GM18858 (cell line): ENCODE results near the gene TBC1D8.

Source experiments
- ATAC-seq: cut with Tn5 transposase; IDR thresholded peaks from one replicate; pipeline ENCODE4 v1.9.1; 2021; ENCODE audit not compliant: unreplicated experiment

TBC1D8 gene

DNA sequence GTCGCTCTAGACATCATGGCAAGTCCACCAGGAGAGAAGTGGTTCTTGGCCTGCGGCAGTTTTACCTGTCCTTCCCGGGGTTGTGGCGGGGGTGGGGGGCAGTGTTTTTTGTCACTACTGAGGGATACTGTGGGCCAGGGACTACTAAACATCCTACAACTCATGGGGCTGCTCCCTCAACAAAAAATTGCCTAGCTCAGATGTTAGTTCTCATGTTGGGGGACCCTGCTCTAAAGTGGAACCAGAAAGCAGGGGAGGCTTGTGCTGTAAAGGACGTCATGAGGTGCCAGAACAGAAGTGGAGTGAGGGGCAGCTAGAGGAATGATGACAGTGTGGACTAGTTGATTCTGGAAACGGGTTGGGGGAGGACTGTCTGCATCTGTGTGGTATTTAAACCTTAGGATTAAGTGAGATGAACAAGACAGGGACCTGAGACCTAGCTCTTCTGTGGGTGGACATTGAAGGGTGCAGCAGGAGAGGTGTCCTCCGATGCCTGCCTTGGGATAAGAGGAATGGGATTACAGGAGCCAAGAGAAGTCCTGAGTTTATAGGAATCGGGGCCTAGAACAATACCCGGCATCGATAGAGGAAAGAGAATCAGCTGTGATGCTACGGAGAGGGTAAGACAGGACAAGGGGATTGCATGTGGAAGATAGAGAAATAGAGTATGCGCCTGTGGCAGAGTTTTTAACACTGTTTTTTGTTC, 146.4 kb downstream of the TBC1D8 start:
- no peak for ATAC-seq

DNA sequence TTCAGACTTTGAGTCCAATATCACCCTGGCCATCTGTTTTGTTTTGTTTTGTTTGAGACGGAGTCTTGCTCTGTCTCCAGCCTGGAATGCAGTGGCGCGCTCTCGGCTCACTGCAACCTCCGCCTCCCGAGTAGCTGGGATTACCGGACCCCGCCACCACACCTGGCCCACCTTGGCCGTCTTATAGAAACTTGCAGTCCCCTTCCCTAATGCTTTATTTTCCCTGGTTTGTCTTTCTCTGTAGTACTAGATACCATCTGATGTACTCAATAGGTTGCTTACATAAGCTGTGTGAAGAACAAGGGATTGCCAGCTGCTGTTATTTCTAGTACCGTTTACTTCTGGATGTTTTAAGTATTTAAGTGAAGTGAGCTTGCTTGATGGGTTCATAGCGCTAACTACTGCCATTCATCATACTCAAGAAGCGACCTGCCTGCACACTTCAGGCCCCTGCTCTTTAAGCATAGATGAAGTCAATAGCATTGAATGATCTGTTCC, 147.9 kb downstream of the TBC1D8 start:
- ATAC-seq: no peak

DNA sequence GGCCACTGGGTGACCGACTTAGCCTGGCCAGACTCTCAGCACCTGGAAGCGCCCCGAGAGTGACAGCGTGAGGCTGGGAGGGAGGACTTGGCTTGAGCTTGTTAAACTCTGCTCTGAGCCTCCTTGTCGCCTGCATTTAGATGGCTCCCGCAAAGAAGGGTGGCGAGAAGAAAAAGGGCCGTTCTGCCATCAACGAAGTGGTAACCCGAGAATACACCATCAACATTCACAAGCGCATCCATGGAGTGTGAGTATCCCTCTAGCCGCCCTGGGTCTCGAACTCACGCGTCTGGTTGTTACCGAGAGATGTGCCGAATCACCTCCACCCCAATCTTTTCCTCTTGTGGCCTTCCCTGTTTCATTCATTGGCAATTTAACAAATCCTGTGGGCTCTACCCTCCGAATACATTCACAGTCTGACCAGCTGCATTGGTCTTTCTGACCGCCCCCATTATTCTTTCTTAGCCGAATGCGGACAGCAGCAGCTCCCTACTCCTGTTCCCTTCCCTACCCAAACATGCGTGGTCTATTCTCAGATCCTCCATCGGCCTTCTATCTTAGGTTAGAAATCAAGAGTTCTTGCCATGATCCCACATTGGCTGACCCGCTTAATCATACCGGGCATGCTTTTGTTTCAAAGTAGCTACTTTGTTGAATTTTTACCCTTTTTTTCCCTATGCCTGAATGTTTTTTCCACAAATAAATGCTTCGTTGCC, 148.5 kb downstream of the TBC1D8 start:
- ATAC-seq: no peak

DNA sequence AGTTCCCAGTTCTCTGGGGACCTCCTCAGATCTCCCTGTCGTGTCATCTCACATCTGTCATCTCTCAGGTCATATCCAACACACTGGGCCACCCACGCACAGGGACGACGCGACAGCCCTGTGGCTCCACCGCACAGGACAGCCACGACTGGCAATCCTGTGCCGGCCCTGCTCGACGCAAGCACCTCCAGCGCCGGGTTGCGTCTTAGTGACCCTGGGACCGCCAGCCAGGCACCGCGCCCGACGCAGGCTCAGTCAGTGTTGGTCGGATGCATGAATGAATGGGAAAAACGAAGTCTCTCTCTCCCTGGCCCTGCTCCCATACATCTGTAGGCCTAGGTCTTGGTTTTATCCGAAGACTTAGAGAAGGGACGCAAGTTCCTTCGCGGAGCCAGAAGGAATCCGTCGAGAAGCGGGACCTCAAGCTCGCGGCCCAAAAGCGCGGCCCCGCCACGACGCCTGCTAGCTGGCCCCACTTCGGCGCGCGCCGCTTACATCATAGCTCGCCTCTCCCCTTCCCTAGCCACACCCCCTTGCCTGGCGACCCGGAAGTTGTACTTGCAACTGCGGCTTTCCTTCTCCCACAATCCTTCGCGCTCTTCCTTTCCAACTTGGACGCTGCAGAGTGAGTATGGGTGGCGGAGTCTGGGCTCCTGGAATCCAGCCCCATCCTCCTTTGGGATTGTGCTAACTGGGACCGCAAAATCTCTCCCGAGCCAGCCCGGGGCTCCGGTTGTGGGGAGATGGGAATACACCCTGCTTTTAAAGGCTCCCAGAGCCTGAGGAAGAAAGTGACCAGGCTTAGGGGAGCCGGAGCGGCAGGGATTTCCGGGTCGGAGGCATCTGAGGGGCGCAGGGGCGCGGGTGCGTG, 149.3 kb downstream of the TBC1D8 start, which contains the start of gene RPL31:
RPL31 (plus strand) TSS at position 599 of the 871 bp plus-strand sequence. CDS start 413 bp downstream, outside the sequence.
- peak; percentile 94 for ATAC-seq

DNA sequence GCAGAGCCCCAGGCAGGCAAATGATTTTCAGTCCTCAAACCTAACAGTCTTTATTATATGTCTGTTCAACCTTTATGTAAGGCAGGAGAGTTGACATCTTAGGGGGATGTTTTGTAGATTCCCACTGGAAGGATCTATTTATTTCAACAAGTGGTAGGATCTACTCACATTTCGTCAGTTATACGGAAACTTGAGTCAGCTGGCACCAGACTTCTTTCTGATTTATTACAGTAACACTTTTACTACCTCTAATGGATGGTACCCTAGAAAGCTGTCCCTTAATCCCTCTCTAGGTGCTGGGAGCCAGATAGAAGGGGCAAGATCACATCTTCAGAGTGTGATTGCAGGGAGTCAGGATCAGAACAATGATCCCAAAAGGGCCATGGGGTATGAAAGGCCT, 151.2 kb downstream of the TBC1D8 start:
- ATAC-seq: no peak

DNA sequence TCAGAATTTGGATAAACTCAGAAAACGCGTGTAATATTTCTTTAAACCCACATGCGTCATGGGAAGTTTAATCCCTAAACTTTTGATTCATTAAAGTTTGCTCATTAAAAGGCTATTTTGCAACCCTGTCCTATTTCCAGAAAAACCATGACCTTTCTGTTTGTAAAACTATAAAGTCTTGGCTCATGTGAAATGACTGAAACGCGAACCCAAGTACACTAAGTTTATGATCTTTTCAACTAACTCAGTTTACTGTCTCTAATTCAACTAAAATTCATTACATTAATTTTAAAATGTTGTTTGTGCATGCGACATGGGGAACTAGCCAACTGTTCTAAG, 153.0 kb downstream of the TBC1D8 start:
- no peak for ATAC-seq

DNA sequence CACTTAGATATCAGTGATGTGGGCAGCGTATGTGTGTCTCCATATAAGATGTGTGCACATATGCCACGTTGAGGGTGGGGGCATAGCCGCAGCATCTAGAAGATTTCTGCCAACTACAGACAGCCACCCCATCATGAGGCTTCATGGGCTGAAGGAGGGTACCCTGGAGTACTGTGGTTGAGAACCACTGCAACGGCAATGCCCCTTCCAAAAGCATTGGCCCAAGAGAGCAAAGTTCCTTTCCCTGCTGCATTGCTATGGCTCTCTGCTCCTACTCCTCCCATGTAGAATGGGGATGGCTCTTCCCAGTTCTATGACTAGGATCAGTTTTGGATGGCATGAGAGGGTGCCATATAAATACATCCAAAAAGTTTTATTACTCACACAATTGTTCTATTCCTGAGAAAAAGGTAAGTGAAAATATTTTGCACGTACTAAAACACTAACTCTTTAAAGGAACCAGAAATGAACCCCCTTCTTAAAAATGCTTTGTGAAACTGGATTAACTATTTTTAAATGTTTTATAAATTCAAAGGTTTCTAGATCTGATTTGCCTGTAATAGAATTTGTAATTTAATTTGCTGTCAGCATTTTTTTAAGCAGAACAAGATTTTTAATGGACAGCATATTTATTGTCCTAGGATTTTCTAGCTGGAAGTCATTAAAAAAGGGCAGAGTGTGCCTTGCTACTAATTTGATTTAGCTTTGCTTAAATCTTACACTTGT, 153.5 kb downstream of the TBC1D8 start:
- no peak for ATAC-seq

DNA sequence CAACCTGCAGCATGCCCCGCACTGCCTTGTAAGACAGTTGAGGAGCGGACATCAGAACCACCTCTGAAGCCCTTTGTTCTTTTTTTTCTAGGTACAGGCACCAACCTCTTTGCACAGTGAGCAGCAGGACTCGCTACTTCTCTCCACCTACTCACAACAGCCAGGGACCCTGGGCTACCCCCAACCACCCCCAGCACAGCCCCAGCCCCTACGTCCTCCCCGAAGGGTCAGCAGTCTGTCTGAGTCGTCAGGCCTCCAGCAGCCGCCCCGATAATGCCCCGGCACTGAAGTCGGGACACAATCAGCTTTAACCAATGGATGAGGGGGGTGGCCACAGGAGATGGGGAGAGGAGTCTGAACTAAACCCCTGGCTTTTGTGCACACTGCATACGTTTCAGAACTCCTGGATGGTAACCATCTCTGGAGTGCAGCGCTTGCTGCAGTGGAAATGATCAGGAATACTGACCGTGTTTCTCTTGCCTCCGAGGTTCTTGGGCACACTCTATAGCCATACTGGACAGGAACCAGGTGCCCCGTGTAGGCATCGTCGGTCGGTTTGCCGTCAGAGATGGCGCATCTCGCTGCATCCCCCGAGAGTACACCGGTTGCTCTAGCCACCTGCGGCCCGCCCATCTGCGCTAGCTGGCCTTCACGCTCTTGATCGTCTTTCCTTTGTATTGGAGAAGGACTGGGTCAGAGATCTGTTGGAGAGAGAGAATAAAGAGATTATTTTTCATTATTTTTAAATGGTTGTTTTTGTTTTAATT, 155.7 kb downstream of the TBC1D8 start:
- ATAC-seq: no peak

DNA sequence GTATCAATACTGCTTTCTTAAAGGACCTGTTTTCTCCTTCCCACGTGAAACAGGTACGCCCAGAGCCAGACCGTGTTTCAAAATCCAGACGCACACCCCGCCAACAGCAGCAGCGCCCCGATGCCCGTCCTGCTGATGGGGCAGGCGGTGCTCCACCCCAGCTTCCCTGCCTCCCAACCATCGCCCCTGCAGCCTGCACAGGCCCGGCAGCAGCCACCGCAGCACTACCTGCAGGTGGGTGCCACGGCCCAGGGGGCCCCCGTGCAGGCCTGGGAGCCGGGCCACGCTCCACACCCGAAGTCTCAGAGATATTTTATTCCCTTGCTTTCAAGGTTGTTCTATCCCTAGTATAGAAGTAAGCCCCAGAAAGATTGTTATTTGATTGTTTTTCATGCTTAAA, 157.9 kb downstream of the TBC1D8 start:
- ATAC-seq: no peak

DNA sequence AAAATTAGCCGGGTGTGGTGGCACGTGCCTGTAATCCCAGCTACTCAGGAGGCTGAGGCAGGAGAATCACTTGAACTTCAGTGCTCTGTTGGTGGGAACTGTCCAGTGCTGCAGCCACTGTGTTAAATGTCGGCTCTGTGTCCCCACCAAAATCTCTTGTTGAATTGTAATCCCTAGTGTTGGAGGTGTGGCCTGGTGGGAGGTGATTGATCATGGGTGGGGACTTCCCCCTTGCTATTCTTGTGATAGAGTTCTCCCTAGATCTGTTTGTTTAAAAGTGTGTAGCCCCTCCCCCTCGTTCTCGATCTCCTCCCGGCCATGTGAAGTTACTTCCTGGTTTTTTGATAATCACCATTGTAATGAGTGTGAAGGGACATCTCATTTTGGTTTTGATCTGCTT, 158.9 kb downstream of the TBC1D8 start:
- ATAC-seq: no peak

DNA sequence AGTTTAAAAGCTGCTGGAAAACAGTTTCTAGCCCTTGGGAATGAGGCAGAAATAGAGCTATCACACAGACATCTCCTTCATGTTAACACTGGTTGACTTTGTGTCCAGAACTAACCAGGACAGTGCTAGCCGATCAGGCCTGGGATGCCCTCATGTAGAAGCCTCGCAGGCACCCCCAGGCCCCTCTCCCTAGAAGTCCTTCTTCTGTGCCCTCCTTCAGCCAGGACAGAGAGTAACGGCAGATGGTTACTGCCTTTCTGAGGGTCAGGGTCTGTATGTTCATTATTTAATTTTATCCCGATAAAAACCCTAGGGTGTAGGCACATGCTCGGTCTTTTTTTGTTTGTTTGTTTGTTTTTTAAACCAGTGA, 159.8 kb downstream of the TBC1D8 start:
- ATAC-seq: no peak

DNA sequence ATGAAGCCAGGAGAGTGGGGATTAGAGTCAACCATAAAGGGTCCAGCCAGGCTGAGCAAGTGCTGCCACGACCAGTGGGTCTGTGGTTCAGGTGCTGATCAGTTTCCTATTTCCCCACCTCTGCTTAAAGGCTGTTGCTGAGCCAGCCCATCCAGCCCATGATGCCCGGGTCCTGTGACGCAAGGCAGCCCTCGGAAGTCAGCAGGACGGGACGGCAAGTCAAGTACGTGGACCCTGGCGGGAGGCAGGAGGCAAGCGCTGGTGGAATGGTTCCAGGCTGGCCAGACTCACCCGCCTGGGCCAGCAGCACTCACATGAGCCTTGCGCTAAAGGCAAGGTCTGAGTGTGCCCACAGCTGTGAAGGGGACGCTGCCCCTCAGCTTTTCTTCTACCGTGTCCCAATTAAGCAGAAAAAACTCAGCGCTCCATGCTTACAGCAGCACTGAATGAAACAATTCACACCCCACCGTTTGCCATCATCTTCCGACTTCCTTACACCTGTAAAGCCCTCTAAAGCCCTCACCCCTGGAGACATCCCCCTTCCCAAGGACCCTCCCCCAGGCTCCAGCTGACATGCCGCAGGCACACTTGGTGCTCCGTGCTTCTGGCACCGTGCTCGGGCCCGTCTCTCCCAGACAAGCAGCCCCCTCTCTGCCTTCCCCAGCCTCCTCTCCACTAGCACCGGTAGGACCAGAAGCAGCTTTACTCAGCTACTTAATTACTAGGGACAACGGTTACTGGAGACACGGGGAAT, 160.4 kb downstream of the TBC1D8 start:
- ATAC-seq: no peak

DNA sequence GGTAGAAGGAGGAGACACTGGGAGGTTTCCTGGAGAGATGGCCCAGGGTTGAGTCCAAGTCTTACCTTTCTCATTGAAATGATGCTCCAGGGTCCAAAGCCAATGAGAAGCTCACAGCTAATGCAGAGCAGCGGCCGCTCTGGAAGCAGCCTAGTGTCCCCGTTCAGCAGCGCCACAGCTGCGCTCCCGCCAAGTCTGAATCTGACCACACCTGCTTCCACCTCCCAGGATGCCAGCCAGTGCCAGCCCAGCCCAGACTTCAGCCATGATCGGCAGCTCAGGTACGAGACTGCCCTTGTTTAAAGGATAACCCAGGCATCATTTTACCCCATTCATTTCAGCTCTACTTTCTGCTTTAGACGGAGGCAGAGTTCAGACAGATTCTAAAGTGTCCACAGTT, 161.0 kb downstream of the TBC1D8 start:
- no peak for ATAC-seq

DNA sequence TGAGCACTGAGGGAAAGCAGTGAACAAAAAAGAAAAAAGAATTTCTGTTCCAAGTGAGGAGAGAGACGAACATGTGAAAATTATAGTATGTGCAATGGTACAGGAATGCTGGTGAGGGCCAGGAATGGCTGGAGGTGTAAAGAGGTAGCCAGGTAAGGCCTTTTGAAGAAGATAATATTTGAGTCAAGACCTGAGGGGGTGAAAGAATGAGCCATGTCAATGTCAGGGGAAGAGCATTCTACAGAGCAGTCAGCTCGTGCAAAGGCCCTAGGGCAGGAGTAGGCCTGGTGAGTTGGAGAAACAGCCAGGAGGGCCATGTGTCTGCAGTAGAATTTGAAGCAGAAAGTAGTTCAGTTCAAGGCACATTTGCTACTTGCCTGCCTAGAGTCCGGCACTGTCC, 161.5 kb downstream of the TBC1D8 start:
- no peak for ATAC-seq

DNA sequence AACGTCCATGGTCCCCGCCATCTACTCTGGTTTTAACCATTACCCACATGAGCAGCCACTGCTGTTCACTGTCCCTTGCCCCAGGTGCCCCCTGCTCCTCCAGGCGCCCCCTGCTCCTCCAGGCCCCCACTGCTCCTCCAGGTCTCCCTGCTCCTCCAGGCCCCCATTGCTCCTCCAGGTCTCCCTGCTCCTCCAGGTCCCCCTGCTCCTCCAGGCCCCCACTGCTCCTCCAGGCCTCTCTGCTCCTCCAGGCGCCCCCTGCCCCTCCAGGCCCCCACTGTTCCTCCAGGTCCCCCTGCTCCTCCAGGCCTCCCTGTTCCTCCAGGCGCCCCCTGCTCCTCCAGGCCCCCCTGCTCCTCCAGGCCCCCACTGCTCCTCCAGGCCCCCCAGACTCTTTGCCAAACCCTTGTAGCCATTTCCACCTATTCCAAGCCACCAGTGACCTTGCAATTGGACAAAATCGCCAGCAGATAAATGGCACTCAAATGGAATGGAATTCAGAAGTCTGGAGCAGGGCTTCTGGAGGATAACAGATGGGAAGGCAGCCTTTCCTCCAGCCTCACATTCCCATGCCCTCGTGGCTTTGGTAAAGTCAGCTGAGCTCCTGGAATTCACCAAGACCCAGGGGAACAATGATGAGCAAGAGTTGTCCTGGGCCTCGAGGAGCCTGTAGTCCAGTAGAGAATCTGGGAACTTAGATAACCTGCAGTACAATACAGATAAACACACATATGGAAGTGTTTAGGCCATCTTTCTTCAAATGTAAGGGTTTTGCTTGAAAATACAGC, 162.4 kb downstream of the TBC1D8 start:
- ATAC-seq: no peak

DNA sequence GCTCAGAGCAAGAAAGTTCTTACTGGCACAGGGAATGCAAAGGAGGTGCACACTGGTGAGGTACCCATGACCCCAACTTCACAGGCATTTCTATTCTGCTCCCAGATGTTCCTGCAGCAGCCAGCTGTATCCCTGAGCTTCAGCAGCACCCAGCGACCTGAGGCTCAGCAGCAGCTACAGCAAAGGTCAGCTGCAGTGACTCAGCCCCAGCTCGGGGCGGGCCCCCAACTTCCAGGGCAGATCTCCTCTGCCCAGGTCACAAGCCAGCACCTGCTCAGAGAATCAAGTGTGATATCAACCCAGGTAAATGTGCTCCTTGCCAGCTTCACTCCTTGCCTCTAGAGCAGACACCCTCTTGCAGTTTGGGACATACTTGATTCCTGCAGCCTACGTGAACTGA, 163.2 kb downstream of the TBC1D8 start:
- no peak for ATAC-seq

DNA sequence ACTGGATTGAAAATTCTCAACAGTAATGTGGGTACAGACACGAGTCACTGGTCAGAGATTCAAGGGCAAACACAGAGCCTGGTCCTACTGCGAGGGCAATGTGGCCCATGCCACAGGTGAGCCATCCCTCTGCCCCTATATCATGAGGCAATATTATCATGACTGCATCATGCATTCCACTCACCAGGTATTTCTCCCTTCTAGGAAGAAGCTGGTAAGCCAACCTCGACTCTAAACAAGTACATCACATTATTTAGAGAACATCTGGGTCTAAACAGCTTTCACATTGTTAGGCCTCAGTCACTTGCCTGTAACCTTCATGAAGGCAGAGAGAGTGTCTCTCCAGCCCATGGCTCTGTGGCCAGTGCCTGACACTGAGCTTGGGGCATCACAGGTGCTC, 163.6 kb downstream of the TBC1D8 start:
- no peak for ATAC-seq

DNA sequence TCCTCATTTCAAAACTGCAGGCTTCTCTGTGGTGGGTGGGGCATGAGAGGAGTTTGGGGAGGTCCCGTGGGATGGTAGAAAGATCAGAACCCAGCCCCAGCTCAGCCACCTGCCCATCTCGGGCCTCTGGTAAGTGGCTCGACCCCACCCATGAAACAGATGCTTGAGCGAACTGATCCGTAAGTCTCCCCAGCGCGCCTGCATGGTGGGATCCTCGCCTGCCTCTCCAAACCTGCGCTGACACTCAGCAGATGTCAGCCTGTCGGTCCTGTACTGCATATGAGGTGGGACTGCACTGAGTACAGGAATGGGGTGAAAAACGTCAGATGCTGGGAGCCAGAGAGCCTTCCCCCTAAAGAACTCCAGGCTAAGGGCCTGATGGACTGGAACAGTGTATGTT, 165.0 kb downstream of the TBC1D8 start:
- no peak for ATAC-seq

DNA sequence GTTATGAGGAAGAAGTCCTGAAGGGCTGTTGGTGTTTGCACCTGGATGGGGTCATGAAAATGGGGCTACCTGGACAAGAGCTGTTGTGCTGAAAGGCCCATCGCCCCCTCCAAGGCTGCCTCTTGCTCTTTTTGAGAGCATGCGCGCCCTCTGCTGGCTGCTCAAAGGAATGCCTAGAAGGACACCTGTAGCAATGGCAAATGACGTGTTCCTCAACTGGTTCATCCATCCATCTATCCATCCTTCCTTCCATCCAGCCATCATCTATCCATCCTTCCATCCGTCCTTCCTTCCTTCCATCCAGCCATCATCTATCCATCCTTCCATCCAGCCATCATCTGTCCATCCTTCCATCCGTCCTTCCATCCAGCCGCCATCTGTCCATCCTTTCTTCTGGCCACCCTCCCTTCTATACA, 166.3 kb downstream of the TBC1D8 start:
- ATAC-seq: no peak
